Stimulated activated CD8-positive, alpha-beta memory T cell treated with anti-CD3 and anti-CD28 coated beads, Interleukin-7, amount 100 ng/mL, for 1 hour (primary cell): Measurements from ENCODE around the gene LGI1.

Experiments used
- DNase-seq, 2 donors: peaks; one replicate each; pipeline ENCODE4 v3.0.0-alpha.2; 2020; ENCODE audit warnings: low read depth in 2 of 2

LGI1 gene

GRCh38 chr10:93755443-93756116 lies 2.2 kb upstream of the LGI1 start:
- no peak for DNase-seq

- DNase-seq, result no peak
These were observed 1.6 kb upstream of the LGI1 start for GRCh38 chr10:93756118-93756517.

GRCh38 chr10:93757136-93757535 lies 600 bp upstream of the LGI1 start:
- DNase-seq, result no peak

GRCh38 chr10:93758508-93758885 lies 761 bp downstream of the LGI1 start:
- DNase-seq, result no peak

GRCh38 chr10:93758891-93759410 lies 1.2 kb downstream of the LGI1 start:
- no peak for DNase-seq

GRCh38 chr10:93760490-93760889 lies 2.8 kb downstream of the LGI1 start:
- no peak for DNase-seq

GRCh38 chr10:93762979-93763391 lies 5.2 kb downstream of the LGI1 start:
- no peak for DNase-seq

GRCh38 chr10:93766918-93767317 lies 9.2 kb downstream of the LGI1 start:
- no peak for DNase-seq

- DNase-seq, result no peak
These were observed 10.1 kb downstream of the LGI1 start for GRCh38 chr10:93767724-93768399.

- no peak for DNase-seq
These were observed 11.2 kb downstream of the LGI1 start for GRCh38 chr10:93768892-93769291.

- DNase-seq, result no peak
These were observed 13.6 kb downstream of the LGI1 start for GRCh38 chr10:93771354-93771753.

GRCh38 chr10:93773120-93773519 lies 15.4 kb downstream of the LGI1 start:
- DNase-seq, result no peak

- DNase-seq, result no peak
These were observed 16.0 kb downstream of the LGI1 start for GRCh38 chr10:93773705-93774104.

GRCh38 chr10:93775356-93775755 lies 17.6 kb downstream of the LGI1 start:
- DNase-seq, result no peak

GRCh38 chr10:93777092-93777491 lies 19.4 kb downstream of the LGI1 start:
- DNase-seq, result no peak

- DNase-seq, result no peak
These were observed 26.3 kb downstream of the LGI1 start for GRCh38 chr10:93784059-93784458.

GRCh38 chr10:93788413-93789208 lies 30.9 kb downstream of the LGI1 start:
- no peak for DNase-seq

GRCh38 chr10:93790439-93790838 lies 32.7 kb downstream of the LGI1 start:
- no peak for DNase-seq

GRCh38 chr10:93796167-93796566 lies 38.4 kb downstream of the LGI1 start:
- no peak for DNase-seq

GRCh38 chr10:93797825-93798224 lies 40.1 kb downstream of the LGI1 start:
- DNase-seq, result no peak

GRCh38 chr10:93799155-93799708 lies 41.5 kb downstream of the LGI1 start:
- DNase-seq, result no peak

- no peak for DNase-seq
These were observed 46.5 kb downstream of the LGI1 start for GRCh38 chr10:93804200-93804599.
